Stimulated activated CD8-positive, alpha-beta memory T cell treated with anti-CD3 and anti-CD28 coated beads, Interleukin-15, amount 100 ng/mL, for 1 hour (primary cell): ENCODE measurements around the gene TCP11L2.
"Not testable (repeated sequence)": the region's sequence is repeated elsewhere in the genome, so short reads cannot be mapped to it uniquely, and the experiment has no call there.

Experiments
- DNase-seq: peaks from one replicate; pipeline ENCODE4 v3.0.0-alpha.2; 2020; ENCODE audit warnings: low read depth

The TCP11L2 gene

GRCh38 chr12:106343214-106343528 lies 40.6 kb downstream of the TCP11L2 start:
- no peak for DNase-seq

GRCh38 chr12:106344131-106344530 lies 41.6 kb downstream of the TCP11L2 start:
- DNase-seq, result no peak

GRCh38 chr12:106345746-106346145 lies 43.2 kb downstream of the TCP11L2 start:
- no peak for DNase-seq

GRCh38 chr12:106348411-106348810 lies 45.9 kb downstream of the TCP11L2 start:
- no peak for DNase-seq

GRCh38 chr12:106353175-106353574 lies 50.6 kb downstream of the TCP11L2 start:
- no peak for DNase-seq

- peak; percentile 89 for DNase-seq
These were observed 55.2 kb downstream of the TCP11L2 start, which contains the start of gene POLR3B for GRCh38 chr12:106357549-106358395. POLR3B (plus strand) TSS chr12:106357748; CDS start chr12:106357880, 132 bp downstream.

- no peak for DNase-seq
These were observed 56.1 kb downstream of the TCP11L2 start for GRCh38 chr12:106358396-106359241.

- DNase-seq, result no peak
These were observed 57.3 kb downstream of the TCP11L2 start for GRCh38 chr12:106359646-106360399.

GRCh38 chr12:106360400-106360994 lies 58.0 kb downstream of the TCP11L2 start:
- no peak for DNase-seq

- DNase-seq, result no peak
These were observed 60.4 kb downstream of the TCP11L2 start for GRCh38 chr12:106362971-106363370.

GRCh38 chr12:106364261-106364660 lies 61.7 kb downstream of the TCP11L2 start:
- no peak for DNase-seq

- DNase-seq, result no peak
These were observed 67.3 kb downstream of the TCP11L2 start for GRCh38 chr12:106369624-106370346.

GRCh38 chr12:106378788-106379187 lies 76.3 kb downstream of the TCP11L2 start:
- no peak for DNase-seq

- DNase-seq, result no peak
These were observed 78.4 kb downstream of the TCP11L2 start for GRCh38 chr12:106380954-106381353.

- DNase-seq, result not testable (repeated sequence)
These were observed 79.3 kb downstream of the TCP11L2 start for GRCh38 chr12:106381866-106382265.

- no peak for DNase-seq
These were observed 84.4 kb downstream of the TCP11L2 start for GRCh38 chr12:106386813-106387535.

GRCh38 chr12:106387848-106388377 lies 85.4 kb downstream of the TCP11L2 start:
- no peak for DNase-seq

GRCh38 chr12:106389151-106389550 lies 86.6 kb downstream of the TCP11L2 start:
- DNase-seq, result no peak

- DNase-seq, result no peak
These were observed 90.2 kb downstream of the TCP11L2 start for GRCh38 chr12:106392759-106393158.
